Neural cell (in vitro differentiated cells): ENCODE measurements around the gene ZNF503. TPM values are rescaled to one million over a fixed set of nuclear protein-coding genes. Genes with fewer than 3 reads are reported as not detected.

Experiments
- H2AFZ ChIP-seq: fragments of 200-600, 300-800 bp; sonication (generic), shearing (Covaris generic); 2 replicates; pipeline ENCODE4 v1.6.0; 2014; ENCODE audit warnings: low read depth, mild to moderate bottlenecking, antibody characterized with exemption, low read length, moderate library complexity
- H3F3A ChIP-seq: fragments of 200-600 bp; shearing (Covaris generic); 2 replicates; pipeline ENCODE4 v1.6.1; 2016; ENCODE audit warnings: mild to moderate bottlenecking, moderate library complexity, mixed read lengths, antibody characterized with exemption, low read length; ENCODE audit not compliant: insufficient read depth, poor library complexity, severe bottlenecking
- H3K27ac ChIP-seq: fragments of 200-600, 300-800 bp; sonication (generic), shearing (Covaris generic); 2 replicates; pipeline ENCODE4 v1.5.1; 2014; ENCODE audit warnings: mild to moderate bottlenecking, low read length, moderate library complexity
- H3K27me3 ChIP-seq: fragments of 300-800, 200-600 bp; sonication (generic), shearing (Covaris generic); 2 replicates; pipeline ENCODE4 v1.6.0; 2014; ENCODE audit warnings: mild to moderate bottlenecking, low read depth, low read length, moderate library complexity; ENCODE audit not compliant: insufficient read depth
- H3K36me3 ChIP-seq: fragments of 300-800, 200-600 bp; sonication (generic), shearing (Covaris generic); 2 replicates; pipeline ENCODE4 v1.5.1; 2014; ENCODE audit warnings: mild to moderate bottlenecking, antibody characterized with exemption, low read length, moderate library complexity; ENCODE audit not compliant: insufficient read depth
- H3K4me2 ChIP-seq: fragments of 300-800, 200-600 bp; sonication (generic), shearing (Covaris generic); 2 replicates; pipeline ENCODE4 v1.6.0; 2014; ENCODE audit warnings: mild to moderate bottlenecking, low read length
- H3K4me3 ChIP-seq: fragments of 300-800, 200-600 bp; sonication (generic), shearing (Covaris generic); 2 replicates; pipeline ENCODE4 v1.5.1; 2014; ENCODE audit warnings: mild to moderate bottlenecking, low read length, moderate library complexity
- H3K79me2 ChIP-seq: fragments of 200-600 bp; shearing (Covaris generic); replicated peaks from 2 replicates; pipeline ENCODE4 v1.6.0; 2014; ENCODE audit warnings: mild to moderate bottlenecking, low read length, moderate library complexity; ENCODE audit not compliant: insufficient read depth
- H3K9ac ChIP-seq: fragments of 300-800, 200-600 bp; sonication (generic), shearing (Covaris generic); 2 replicates; pipeline ENCODE4 v1.6.1; 2016; ENCODE audit warnings: mild to moderate bottlenecking, low read length, mixed read lengths
- H3K9me2 ChIP-seq: fragments of 200-600 bp; shearing (Covaris generic); 2 replicates; pipeline ENCODE4 v1.6.1; 2016; ENCODE audit warnings: mild to moderate bottlenecking, low read length, mixed read lengths; ENCODE audit not compliant: insufficient read depth
- H3K9me3 ChIP-seq: fragments of 200-600, 300-800 bp; sonication (generic), shearing (Covaris generic); 2 replicates; pipeline ENCODE4 v1.6.1; 2016; ENCODE audit warnings: mild to moderate bottlenecking, mixed run types, low read length, moderate library complexity, mixed read lengths
- H4K20me1 ChIP-seq: fragments of 200-600 bp; shearing (Covaris generic); 2 replicates; pipeline ENCODE4 v1.6.1; 2016; ENCODE audit warnings: mild to moderate bottlenecking, mixed run types; ENCODE audit not compliant: insufficient read depth
- CTCF ChIP-seq: fragments of 450-650 bp; IDR thresholded peaks from 2 replicates; pipeline ENCODE4 v1.5.1; 2014; ENCODE audit warnings: antibody characterized with exemption, mild to moderate bottlenecking, moderate library complexity; ENCODE audit not compliant: poor library complexity, severe bottlenecking
- EP300 ChIP-seq: fragments of 450-650 bp; conservative IDR thresholded peaks from 2 replicates; pipeline ENCODE4 v1.6.1; 2014; ENCODE audit warnings: antibody characterized with exemption, mild to moderate bottlenecking, moderate library complexity; ENCODE audit not compliant: poor library complexity, severe bottlenecking
- EZH2 ChIP-seq: fragments of 200-600, 300-800 bp; shearing (Covaris generic), sonication (generic); IDR thresholded peaks from 2 replicates; pipeline ENCODE4 v1.6.1; 2014; ENCODE audit warnings: antibody characterized with exemption, low read length, borderline replicate concordance, mild to moderate bottlenecking; ENCODE audit not compliant: insufficient read depth, poor library complexity, severe bottlenecking
- MXI1 ChIP-seq: fragments of 450-650 bp; conservative IDR thresholded peaks from 2 replicates; pipeline ENCODE4 v1.6.1; 2014; ENCODE audit warnings: antibody characterized with exemption, mild to moderate bottlenecking; ENCODE audit not compliant: poor library complexity, severe bottlenecking
- POLR2AphosphoS5 ChIP-seq: IDR thresholded peaks from 2 replicates; pipeline ENCODE4 v1.6.1; 2012
- RAD21 ChIP-seq: fragments of 450-650 bp; conservative IDR thresholded peaks from 2 replicates; pipeline ENCODE4 v1.6.1; 2014; ENCODE audit warnings: antibody characterized with exemption, mild to moderate bottlenecking, moderate library complexity
- SMC3 ChIP-seq: fragments of 450-650 bp; conservative IDR thresholded peaks from 2 replicates; pipeline ENCODE4 v1.6.1; 2014; ENCODE audit warnings: antibody characterized with exemption, mild to moderate bottlenecking, moderate library complexity; ENCODE audit not compliant: poor library complexity
- polyA plus RNA-seq: library from polyadenylated mRNA; depleted of rRNA; stranded (reverse); fragments of >200 nt; gene quantifications from 2 replicates; pipeline ENCODE4 v1.2.3, GENCODE V29; 2014
- TF ChIP-seq, protein P1 (sequence below): IDR thresholded peaks from 2 replicates; pipeline ENCODE4 v1.6.1; 2012; ENCODE audit warnings: borderline replicate concordance

The ZNF503 gene
- polyA plus RNA-seq, 1 donor from 2014 or later: 41.4 TPM

GRCh38 chr10:75405598-75406461 lies 4.3 kb upstream of the ZNF503 start:
- Histone ChIP-seq H3K36me3 (no peaks in the 10 kb centered on the region), H3K9me2 (no peaks in the 10 kb centered on the region), H3K27ac (peak overlapping the region; percentile 99), H3K4me3 (peak overlapping the region; percentile 94), H3K4me2 (peak overlapping the region; percentile 90), H2AFZ (no peak overlapping the region), H3K9me3 (no peaks in the 10 kb centered on the region), H3K27me3 (peaks cover 68% of the 10 kb centered on the region), H3F3A (peaks cover 5% of the 10 kb centered on the region), H3K79me2 (peaks cover 65% of the 10 kb centered on the region), H3K9ac (peak overlapping the region; percentile 100), H4K20me1 (no peaks in the 10 kb centered on the region)
- TF ChIP-seq RAD21: peak; percentile 36
- TF ChIP-seq EZH2: no peak
- peak; percentile 15 for TF ChIP-seq CTCF
- TF ChIP-seq, protein P1, sequence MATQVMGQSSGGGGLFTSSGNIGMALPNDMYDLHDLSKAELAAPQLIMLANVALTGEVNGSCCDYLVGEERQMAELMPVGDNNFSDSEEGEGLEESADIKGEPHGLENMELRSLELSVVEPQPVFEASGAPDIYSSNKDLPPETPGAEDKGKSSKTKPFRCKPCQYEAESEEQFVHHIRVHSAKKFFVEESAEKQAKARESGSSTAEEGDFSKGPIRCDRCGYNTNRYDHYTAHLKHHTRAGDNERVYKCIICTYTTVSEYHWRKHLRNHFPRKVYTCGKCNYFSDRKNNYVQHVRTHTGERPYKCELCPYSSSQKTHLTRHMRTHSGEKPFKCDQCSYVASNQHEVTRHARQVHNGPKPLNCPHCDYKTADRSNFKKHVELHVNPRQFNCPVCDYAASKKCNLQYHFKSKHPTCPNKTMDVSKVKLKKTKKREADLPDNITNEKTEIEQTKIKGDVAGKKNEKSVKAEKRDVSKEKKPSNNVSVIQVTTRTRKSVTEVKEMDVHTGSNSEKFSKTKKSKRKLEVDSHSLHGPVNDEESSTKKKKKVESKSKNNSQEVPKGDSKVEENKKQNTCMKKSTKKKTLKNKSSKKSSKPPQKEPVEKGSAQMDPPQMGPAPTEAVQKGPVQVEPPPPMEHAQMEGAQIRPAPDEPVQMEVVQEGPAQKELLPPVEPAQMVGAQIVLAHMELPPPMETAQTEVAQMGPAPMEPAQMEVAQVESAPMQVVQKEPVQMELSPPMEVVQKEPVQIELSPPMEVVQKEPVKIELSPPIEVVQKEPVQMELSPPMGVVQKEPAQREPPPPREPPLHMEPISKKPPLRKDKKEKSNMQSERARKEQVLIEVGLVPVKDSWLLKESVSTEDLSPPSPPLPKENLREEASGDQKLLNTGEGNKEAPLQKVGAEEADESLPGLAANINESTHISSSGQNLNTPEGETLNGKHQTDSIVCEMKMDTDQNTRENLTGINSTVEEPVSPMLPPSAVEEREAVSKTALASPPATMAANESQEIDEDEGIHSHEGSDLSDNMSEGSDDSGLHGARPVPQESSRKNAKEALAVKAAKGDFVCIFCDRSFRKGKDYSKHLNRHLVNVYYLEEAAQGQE: peak; percentile 2
- TF ChIP-seq POLR2AphosphoS5: peak; percentile 4
- peak; percentile 20 for TF ChIP-seq SMC3

DNA sequence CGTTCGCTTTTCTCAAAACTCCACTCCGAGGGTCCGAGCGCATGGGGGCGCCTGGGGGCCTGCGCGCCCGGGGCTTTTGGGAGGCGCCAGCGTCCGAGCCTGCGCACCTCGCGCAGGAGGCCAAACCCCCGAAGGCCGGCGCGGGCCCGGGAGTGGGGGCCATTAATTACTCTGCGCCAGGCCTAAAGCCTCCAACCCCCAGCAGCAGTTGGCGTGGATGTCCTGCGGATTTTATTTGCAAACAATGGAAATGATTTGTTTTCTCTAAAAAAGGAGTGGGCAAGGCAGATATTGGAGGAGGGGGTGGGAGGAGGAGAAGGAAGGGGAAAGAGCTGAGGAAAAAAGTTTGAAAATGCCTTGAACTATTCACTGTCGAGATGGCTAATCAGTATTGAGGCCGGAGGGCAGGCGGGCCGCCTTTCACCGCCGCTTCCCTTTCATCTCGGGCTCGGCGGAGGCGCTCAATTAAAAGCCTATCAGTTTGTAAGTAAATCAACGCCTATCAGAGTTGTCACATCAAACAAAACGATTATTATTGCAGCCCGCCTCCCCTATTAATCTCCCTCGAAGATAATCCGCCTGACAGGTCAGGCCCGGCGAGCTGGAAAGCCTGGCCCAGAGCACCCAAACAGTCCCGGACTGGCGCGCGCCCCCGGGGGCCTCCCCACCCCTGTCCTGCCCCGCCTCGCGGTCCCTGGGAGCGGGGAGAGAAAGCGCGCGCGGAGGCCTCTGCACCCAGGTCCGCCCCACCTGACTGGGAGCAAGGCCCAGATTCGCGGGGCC lies 3.4 kb upstream of the ZNF503 start:
- Histone ChIP-seq H3K27me3 (peaks cover 60% of the 10 kb centered on the region), H3K4me3 (peak overlapping the region; percentile 94), H3K79me2 (peaks cover 71% of the 10 kb centered on the region), H3K9ac (peak overlapping the region; percentile 100), H4K20me1 (peaks cover 4% of the 10 kb centered on the region), H3K36me3 (no peaks in the 10 kb centered on the region), H3F3A (peaks cover 5% of the 10 kb centered on the region), H2AFZ (no peak overlapping the region), H3K9me2 (no peaks in the 10 kb centered on the region), H3K27ac (peak overlapping the region; percentile 99), H3K4me2 (peak overlapping the region; percentile 90), H3K9me3 (no peaks in the 10 kb centered on the region)
- no peak for TF ChIP-seq POLR2AphosphoS5
- TF ChIP-seq, protein P1: peak; percentile 14
- TF ChIP-seq MXI1: peak; percentile 15
- TF ChIP-seq EP300: no peak
- peak; percentile 15 for TF ChIP-seq CTCF
- no peak for TF ChIP-seq SMC3
